A673 (cell line): ENCODE data around the gene PRC1.

ENCODE experiments used
- EZH2 ChIP-seq: fragments of 200-600 bp; sonication (generic); IDR thresholded peaks from 2 replicates; pipeline ENCODE4 v1.6.1; 2017; ENCODE audit warnings: borderline replicate concordance, low read depth, mild to moderate bottlenecking, mixed read lengths, antibody characterized with exemption, low read length; ENCODE audit not compliant: poor library complexity, severe bottlenecking
- TF ChIP-seq, protein P1 (sequence below): fragments of 300-800, 200-600 bp; sonication (generic); conservative IDR thresholded peaks from 2 replicates; pipeline ENCODE4 v1.5.1; 2017; ENCODE audit warnings: low read depth, mild to moderate bottlenecking, antibody characterized with exemption, low read length, moderate library complexity, mixed read lengths

DNA sequence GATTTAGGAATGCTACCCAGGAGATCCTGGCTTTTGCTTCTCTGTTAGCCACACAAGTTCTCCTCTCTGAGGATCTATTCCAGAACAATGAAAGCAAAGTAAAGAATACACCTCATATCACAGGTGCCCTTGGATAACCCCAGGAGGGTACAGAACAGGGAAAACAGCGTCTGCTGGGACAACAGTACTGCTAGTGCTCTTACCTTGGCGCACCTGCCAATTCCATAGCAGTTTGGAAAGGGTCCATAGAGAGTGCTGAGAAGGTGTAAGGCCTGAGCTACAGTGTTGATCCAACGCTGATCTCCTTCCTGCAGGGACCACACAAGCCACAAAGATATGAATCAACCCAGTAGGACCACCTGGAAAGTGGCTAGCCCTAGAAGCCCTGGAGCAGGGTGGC lies 12.9 kb upstream of the PRC1 start:
- TF ChIP-seq, protein P1, sequence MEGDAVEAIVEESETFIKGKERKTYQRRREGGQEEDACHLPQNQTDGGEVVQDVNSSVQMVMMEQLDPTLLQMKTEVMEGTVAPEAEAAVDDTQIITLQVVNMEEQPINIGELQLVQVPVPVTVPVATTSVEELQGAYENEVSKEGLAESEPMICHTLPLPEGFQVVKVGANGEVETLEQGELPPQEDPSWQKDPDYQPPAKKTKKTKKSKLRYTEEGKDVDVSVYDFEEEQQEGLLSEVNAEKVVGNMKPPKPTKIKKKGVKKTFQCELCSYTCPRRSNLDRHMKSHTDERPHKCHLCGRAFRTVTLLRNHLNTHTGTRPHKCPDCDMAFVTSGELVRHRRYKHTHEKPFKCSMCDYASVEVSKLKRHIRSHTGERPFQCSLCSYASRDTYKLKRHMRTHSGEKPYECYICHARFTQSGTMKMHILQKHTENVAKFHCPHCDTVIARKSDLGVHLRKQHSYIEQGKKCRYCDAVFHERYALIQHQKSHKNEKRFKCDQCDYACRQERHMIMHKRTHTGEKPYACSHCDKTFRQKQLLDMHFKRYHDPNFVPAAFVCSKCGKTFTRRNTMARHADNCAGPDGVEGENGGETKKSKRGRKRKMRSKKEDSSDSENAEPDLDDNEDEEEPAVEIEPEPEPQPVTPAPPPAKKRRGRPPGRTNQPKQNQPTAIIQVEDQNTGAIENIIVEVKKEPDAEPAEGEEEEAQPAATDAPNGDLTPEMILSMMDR, result no peak
- no peak for TF ChIP-seq EZH2
